GM12878 (cell line): ENCODE results near the gene KCNK13. TPM values are rescaled to one million over a fixed set of nuclear protein-coding genes. Genes with fewer than 3 reads are reported as not detected.

ENCODE experiments used
- ATAC-seq: fragments of 200-7000 bp; cut with Tn5 transposase; 3 replicates; pipeline ENCODE4 v1.9.1; 2020; ENCODE audit warnings: mild to moderate bottlenecking, moderate library complexity
- BruUV-seq: library from RNA; stranded (reverse); fragments of 400-500 nt; replicated peaks from 2 replicates; lab custom pipeline; 2021; lab: Mats Ljungman, UMichigan
- CTCF ChIA-PET: fragments of 300-600 bp; sonication (Branson Sonifier 250); formaldehyde crosslinking; extraction: SDS; loops from one replicate; lab custom pipeline; 2021; ENCODE audit warnings: inconsistent platforms; lab: Yijun Ruan, JAX
- POLR2A ChIA-PET: fragments of 350-600 bp; formaldehyde crosslinking; extraction: SDS; loops from one replicate; lab custom pipeline; 2021; ENCODE audit warnings: inconsistent platforms; lab: Charles Lee
- RAD21 ChIA-PET: fragments of 300-600 bp; sonication (Branson Sonifier 250); formaldehyde crosslinking; loops from one replicate; lab custom pipeline; 2023; ENCODE audit warnings: antibody characterized with exemption; ENCODE audit not compliant: unreplicated experiment; lab: Charles Lee
- SMC1A ChIA-PET: fragments of 300-600 bp; sonication (Branson Sonifier 250); formaldehyde crosslinking; loops from one replicate; lab custom pipeline; 2023; ENCODE audit not compliant: unreplicated experiment, uncharacterized antibody; lab: Charles Lee
- DNase-seq: peaks from one replicate; pipeline ENCODE4 v3.0.0-alpha.2; 2011; ENCODE audit warnings: low read depth, low spot score
- FAIRE-seq: peaks from 3 replicates; lab custom pipeline; 2011; peaks lifted over from hg19 to GRCh38; lab: Jason Lieb, UNC
- H2AFZ ChIP-seq: 2 replicates; pipeline ENCODE4 v1.6.0; 2011; ENCODE audit warnings: low read depth, low read length, control low read depth; ENCODE audit not compliant: control insufficient read depth
- H3K27ac ChIP-seq: 2 replicates; pipeline ENCODE4 v1.5.1; 2011; ENCODE audit warnings: control low read depth; ENCODE audit not compliant: control insufficient read depth, insufficient read depth
- H3K27me3 ChIP-seq, 2 experiments: replicated peaks in 1 of 2; 2 replicates each; pipeline versions ENCODE4 v1.6.0 to v1.6.1; 2011; ENCODE audit warnings: low read length in 1 of 2; ENCODE audit not compliant: control insufficient read depth in 2 of 2, insufficient read depth in 2 of 2
- H3K36me3 ChIP-seq, 2 experiments: 2 replicates each; pipeline ENCODE4 v1.5.1; 2011; ENCODE audit warnings: low read length in 1 of 2; ENCODE audit not compliant: control insufficient read depth in 2 of 2, insufficient read depth in 2 of 2
- H3K4me1 ChIP-seq: 2 replicates; pipeline ENCODE4 v1.6.1; 2011; ENCODE audit warnings: mild to moderate bottlenecking, low read length, moderate library complexity, mixed read lengths; ENCODE audit not compliant: control insufficient read depth, insufficient read depth
- H3K4me2 ChIP-seq: 2 replicates; pipeline ENCODE4 v1.6.0; 2011; ENCODE audit warnings: control low read depth; ENCODE audit not compliant: control insufficient read depth, insufficient read depth
- H3K4me3 ChIP-seq: fragments of 200-600 bp; sonication (generic); 2 replicates; pipeline ENCODE4 v1.5.1; 2016
- H3K79me2 ChIP-seq: 2 replicates; pipeline ENCODE4 v1.6.0; 2011; ENCODE audit warnings: low read length; ENCODE audit not compliant: control insufficient read depth, insufficient read depth
- H3K9ac ChIP-seq: 2 replicates; pipeline ENCODE4 v1.8.0; 2011; ENCODE audit warnings: low read length, control low read depth, mixed read lengths; ENCODE audit not compliant: control insufficient read depth, insufficient read depth
- H3K9me3 ChIP-seq: replicated peaks from 3 replicates; pipeline ENCODE4 v1.5.1; 2011; ENCODE audit warnings: mild to moderate bottlenecking, low read length; ENCODE audit not compliant: control insufficient read depth, insufficient read depth
- H4K20me1 ChIP-seq: 2 replicates; pipeline ENCODE4 v1.6.0; 2011; ENCODE audit not compliant: control insufficient read depth, insufficient read depth
- HDAC2 ChIP-seq: fragments of 200-600 bp; sonication (generic); IDR thresholded peaks from 2 replicates; pipeline ENCODE4 v1.6.1; 2017
- RELB ChIP-seq: fragments of 450-650 bp; IDR thresholded peaks from 2 replicates; pipeline ENCODE4 v1.6.1; 2017; ENCODE audit warnings: low read depth, mild to moderate bottlenecking, moderate library complexity
- SREBF1 ChIP-seq: IDR thresholded peaks from 2 replicates; pipeline ENCODE4 v1.6.1; 2012; ENCODE audit warnings: mild to moderate bottlenecking, low read length
- TCF7 ChIP-seq: IDR thresholded peaks from 2 replicates; pipeline ENCODE4 v1.6.1; 2014; ENCODE audit warnings: antibody characterized with exemption, borderline replicate concordance
- YBX1 ChIP-seq: fragments of 450-650 bp; IDR thresholded peaks from 2 replicates; pipeline ENCODE4 v1.6.1; 2016; ENCODE audit warnings: antibody characterized with exemption
- ZZZ3 ChIP-seq: IDR thresholded peaks from 2 replicates; pipeline ENCODE4 v1.6.1; 2011; ENCODE audit warnings: low read depth; ENCODE audit not compliant: control insufficient read depth, insufficient read length
- WGBS: methylation state at CpG from one replicate; pipeline ENCODE4 v1.1.6; 2016; ENCODE audit warnings: low lambda C conversion rate; ENCODE audit not compliant: insufficient replicate concordance, insufficient coverage; ENCODE audit errors: missing lambda C conversion rate; 5-methylcytosine and 5-hydroxymethylcytosine counted together
- in situ Hi-C: fragments of 300-500 bp; cut with MboI; formaldehyde crosslinking; loops from 9 replicates; pipeline ENCODE4 v1.14.3; 2018; ENCODE audit warnings: mixed read lengths
- intact Hi-C: fragments of 100-400 bp; cut with micrococcal nuclease; formaldehyde crosslinking; loops from one replicate; pipeline ENCODE4 v1.14.2; 2022; ENCODE audit not compliant: unreplicated experiment
- polyA plus RNA-seq, 11 experiments: library from polyadenylated mRNA; depleted of rRNA in 4 of 11; unstranded in 6 of 11; stranded (reverse) in 5 of 11; fragments of >200 nt; fragmentation: Nextera tagmentation in 4 of 11; fragmentation: Illumina TruSeq in 1 of 11; extraction: Ambion mirVana in 4 of 11; extraction: Trizol in 1 of 11; gene quantifications; 1 replicate in 1 of 11; 2 replicates in 10 of 11; pipeline versions ENCODE4 v1.2.1 to v1.2.3, GENCODE V29; 2011 to 2016; ENCODE audit warnings: inconsistent platforms in 2 of 11, missing spikeins in 2 of 11, low read depth in 1 of 11
- total RNA-seq, 4 experiments: library from RNA; depleted of rRNA in 3 of 4; stranded (reverse); fragments of >200 nt in 3 of 4; fragmentation: Illumina TruSeq in 1 of 4; extraction: Trizol in 1 of 4; gene quantifications; 2 replicates each; pipeline versions ENCODE4 v1.2.1 to v1.2.3, GENCODE V29; 2013 to 2021
- TF ChIP-seq, protein P1 (sequence below): IDR thresholded peaks from 2 replicates; pipeline ENCODE4 v1.6.1; 2011; ENCODE audit warnings: mild to moderate bottlenecking, low read depth, low read length, moderate library complexity; ENCODE audit not compliant: insufficient replicate concordance
- TF ChIP-seq, protein P2 (sequence below): fragments of 450-650 bp; IDR thresholded peaks from 2 replicates; pipeline ENCODE4 v1.6.1; 2016; ENCODE audit warnings: mild to moderate bottlenecking, moderate library complexity, borderline replicate concordance

The KCNK13 gene
- total and polyA plus RNA-seq, 10 of the 15 experiments (the other 5 are each of a cell fraction or from before 2014, with no cell fraction given) = not detected

- Histone ChIP-seq H3K9me3 (no peaks in the 10 kb centered on the region), H3K4me3 (no peak overlapping the region), H3K36me3 (no peaks in the 10 kb centered on the region), H3K4me1 (no peaks in the 10 kb centered on the region), H3K9ac (no peak overlapping the region), H3K4me2 (no peak overlapping the region), H3K27ac (no peak overlapping the region), H4K20me1 (no peaks in the 10 kb centered on the region), H3K79me2 (no peaks in the 10 kb centered on the region), H2AFZ (no peak overlapping the region), H3K27me3 (no peaks in the 10 kb centered on the region)
- intact Hi-C loops (no loop called here), in situ Hi-C loops (no loop called here)
- TF ChIP-seq, protein P1, sequence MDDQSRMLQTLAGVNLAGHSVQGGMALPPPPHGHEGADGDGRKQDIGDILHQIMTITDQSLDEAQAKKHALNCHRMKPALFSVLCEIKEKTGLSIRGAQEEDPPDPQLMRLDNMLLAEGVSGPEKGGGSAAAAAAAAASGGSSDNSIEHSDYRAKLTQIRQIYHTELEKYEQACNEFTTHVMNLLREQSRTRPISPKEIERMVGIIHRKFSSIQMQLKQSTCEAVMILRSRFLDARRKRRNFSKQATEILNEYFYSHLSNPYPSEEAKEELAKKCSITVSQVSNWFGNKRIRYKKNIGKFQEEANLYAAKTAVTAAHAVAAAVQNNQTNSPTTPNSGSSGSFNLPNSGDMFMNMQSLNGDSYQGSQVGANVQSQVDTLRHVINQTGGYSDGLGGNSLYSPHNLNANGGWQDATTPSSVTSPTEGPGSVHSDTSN = no peak
- TF ChIP-seq SREBF1 = no peak
- no peak for TF ChIP-seq ZZZ3
- TF ChIP-seq YBX1 = no peak
- TF ChIP-seq, protein P2, sequence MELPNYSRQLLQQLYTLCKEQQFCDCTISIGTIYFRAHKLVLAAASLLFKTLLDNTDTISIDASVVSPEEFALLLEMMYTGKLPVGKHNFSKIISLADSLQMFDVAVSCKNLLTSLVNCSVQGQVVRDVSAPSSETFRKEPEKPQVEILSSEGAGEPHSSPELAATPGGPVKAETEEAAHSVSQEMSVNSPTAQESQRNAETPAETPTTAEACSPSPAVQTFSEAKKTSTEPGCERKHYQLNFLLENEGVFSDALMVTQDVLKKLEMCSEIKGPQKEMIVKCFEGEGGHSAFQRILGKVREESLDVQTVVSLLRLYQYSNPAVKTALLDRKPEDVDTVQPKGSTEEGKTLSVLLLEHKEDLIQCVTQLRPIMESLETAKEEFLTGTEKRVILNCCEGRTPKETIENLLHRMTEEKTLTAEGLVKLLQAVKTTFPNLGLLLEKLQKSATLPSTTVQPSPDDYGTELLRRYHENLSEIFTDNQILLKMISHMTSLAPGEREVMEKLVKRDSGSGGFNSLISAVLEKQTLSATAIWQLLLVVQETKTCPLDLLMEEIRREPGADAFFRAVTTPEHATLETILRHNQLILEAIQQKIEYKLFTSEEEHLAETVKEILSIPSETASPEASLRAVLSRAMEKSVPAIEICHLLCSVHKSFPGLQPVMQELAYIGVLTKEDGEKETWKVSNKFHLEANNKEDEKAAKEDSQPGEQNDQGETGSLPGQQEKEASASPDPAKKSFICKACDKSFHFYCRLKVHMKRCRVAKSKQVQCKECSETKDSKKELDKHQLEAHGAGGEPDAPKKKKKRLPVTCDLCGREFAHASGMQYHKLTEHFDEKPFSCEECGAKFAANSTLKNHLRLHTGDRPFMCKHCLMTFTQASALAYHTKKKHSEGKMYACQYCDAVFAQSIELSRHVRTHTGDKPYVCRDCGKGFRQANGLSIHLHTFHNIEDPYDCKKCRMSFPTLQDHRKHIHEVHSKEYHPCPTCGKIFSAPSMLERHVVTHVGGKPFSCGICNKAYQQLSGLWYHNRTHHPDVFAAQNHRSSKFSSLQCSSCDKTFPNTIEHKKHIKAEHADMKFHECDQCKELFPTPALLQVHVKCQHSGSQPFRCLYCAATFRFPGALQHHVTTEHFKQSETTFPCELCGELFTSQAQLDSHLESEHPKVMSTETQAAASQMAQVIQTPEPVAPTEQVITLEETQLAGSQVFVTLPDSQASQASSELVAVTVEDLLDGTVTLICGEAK = no peak
- TF ChIP-seq HDAC2 = no peak
- TF ChIP-seq TCF7 = no peak
- no peak for TF ChIP-seq RELB
- RAD21 ChIA-PET = no interaction called here
- BruUV-seq = no TSS peak
- ATAC-seq = no peak
- SMC1A ChIA-PET = no interaction called here
- WGBS = 96% methylated on average over 4 of the region's 4 CpGs
- no peak for DNase-seq
- no peak for FAIRE-seq
- CTCF ChIA-PET = no interaction called here
- POLR2A ChIA-PET = no interaction called here
Measured at GRCh38 chr14:90050271-90050670, 11.5 kb upstream of the KCNK13 start.
